ENCODE data around the gene C14orf132. TPM values are rescaled to one million over a fixed set of nuclear protein-coding genes. Genes with fewer than 3 reads are reported as not detected.

The C14orf132 gene
- total RNA-seq, 1 donor from 2014 or later: 9.5 TPM

DNA sequence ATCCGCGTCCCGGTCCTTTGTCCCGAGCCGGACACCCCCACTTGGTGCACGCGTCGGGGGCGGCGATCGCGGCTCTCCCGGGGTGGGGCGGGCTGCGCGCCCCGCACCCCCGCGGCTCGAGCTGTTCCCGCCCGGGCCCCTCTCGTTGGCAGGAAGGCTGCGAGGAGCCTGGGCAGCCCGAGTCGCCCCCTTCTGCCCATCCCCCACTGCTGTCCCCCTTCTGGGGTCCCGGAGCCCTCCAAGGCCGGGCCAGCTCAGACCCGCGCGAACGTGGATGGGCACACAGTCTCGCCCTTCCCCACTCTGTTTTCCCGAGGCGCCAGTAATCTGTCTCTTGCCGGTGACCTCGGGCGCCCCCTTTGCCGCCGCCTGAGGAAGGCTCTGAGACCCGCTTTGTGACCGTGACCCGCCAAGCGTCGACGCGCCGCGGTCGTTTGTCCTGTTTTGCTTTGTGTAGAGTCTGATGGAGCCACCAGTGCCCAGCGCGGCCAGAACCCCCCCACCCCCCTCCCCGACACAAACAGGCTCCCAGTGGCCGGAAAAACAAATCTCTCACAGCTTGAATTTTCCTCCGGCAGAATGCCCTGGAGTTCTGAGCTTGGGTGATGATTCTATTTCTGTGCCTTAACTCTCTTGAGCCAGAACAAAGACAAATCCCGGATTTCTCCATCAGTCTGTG is 610 bp downstream of the C14orf132 start:
- no peak for DNase-seq (ENCODE audit: low spot score)

DNA sequence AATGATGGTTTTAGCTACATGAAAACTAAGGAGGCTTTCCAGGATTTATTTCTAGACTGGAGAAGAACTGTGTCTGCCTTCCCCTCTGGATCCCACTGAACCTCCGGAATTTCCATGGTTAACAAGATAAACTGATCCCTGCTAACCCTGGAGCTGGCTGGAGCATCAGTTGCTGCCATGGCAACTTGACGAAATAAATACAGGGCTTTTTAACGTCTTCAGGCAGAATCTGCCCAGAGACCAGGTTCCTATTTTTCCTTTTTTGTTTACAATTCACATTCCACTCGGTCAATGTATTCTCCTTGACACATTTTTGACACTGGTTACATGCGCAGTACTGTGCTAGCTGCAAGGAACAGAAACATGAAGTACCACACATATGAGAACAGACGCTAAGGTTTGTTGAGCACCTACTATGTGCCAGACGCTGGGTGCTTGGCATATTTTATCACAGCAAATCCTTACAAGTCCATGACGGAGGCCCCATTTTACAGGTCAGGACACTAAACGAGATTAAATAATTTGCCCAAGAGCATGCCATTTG is 1.7 kb downstream of the C14orf132 start:
- no peak for DNase-seq (ENCODE audit: low spot score)

DNA sequence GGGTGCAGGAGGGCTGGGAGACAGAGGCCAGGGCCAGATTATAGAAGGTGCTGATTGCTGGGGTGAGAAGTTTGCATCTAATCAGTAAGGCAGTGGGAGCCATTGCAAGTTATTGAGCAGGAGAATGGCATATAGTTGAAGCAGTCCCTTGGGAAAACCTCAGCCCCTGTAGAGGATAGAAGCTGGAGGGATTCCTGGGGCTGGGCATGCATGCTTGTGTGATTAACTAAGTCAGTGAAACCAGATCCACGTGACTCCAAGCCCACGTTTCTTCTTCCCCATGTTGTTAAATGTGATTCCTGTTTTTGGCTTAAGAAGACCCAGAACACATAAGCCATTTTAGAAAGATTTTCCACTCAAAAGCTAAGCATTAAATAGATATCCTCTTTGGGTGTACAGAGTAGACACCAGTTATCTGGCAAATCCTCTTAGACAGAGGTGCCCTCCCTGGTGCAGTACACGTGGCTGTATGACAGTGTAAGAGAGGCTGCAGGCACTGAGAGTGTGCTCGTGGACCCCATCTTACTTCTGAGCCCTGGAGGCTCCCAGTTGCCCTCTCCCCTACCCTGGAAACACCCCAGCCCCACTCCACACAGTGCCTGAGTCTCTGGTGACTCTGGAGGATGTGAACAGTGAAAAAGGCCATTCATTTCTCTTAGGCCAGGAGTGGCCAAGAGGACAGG is 3.2 kb downstream of the C14orf132 start:
- no peak for DNase-seq (ENCODE audit: low spot score)

DNA sequence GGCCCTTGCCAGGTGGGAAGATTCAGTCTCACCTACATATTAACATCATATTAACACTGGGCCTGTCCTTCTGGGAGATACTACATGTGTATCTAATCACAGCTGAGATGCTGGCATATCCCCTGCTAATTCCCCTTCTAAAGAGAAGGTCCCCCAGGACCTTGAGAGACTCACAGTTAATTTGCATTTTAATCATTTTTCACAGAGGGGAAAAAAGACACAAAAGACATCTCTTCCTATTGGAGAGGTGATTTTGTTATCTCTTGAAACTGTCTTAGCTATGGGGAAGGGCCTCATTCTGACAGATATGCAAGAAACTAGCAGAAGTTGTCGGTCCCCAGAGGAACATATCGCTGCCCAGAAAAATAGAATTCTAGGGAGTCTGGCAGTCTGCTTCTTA is 7.5 kb downstream of the C14orf132 start:
- DNase-seq (ENCODE audit: low spot score): no peak

DNA sequence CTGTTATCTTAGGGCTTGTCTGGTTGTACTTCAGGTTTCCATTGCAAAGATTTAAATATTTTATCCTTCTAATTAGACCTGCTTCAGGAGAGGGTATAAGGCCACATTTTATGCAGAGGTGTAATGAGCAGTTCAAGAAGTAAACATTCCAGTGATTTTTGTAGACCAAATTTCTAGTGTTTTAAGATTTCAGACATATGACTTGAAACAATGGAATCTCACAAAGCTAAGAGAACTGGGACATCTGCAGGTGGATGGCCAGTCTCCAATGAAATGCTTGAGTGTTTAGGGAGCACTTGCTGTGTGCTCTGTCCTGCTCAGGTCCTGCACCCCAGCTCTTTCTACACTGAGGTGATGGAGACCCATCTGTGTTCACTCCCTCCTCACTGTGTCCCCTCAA is 7.9 kb downstream of the C14orf132 start:
- no peak for DNase-seq (ENCODE audit: low spot score)

DNA sequence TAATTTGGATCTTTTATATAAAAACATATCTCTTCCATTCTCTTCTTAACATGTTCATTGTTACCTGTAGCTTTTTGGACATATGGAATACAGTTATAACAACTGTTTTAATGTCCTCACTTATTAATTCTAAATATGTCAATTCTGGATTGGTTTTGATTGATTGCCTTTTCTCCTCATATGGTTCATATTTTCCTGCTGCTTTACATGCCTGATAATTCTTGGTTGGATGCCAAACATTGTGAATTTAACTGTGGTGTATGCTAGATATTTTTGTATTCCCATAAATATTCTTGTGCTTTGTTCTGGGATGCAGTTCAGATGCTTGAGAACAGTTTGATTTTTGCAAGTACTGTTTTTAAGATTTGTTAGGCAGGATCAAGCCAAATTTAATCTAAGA is 10.8 kb downstream of the C14orf132 start:
- no peak for DNase-seq (ENCODE audit: low spot score)

DNA sequence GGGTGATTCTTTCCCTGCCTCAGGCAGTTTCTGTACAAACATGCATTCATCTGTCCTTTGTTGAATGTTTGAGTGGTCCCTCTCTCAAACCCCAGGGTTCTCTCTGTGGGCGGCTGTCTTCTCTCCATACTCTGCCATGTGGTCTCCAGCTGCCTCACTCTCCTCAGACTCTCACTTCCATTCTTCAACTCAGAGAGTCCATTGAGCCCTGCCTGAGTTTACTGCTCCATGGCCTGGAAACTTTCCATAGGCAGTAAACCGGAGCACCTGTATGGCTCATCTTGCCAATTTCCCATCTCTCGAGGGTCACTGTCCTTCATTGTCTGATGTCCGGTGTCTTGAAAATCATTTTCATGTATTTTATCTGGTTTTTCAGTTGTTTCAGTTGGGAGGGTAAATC is 11.3 kb downstream of the C14orf132 start:
- DNase-seq (ENCODE audit: low spot score): no peak

DNA sequence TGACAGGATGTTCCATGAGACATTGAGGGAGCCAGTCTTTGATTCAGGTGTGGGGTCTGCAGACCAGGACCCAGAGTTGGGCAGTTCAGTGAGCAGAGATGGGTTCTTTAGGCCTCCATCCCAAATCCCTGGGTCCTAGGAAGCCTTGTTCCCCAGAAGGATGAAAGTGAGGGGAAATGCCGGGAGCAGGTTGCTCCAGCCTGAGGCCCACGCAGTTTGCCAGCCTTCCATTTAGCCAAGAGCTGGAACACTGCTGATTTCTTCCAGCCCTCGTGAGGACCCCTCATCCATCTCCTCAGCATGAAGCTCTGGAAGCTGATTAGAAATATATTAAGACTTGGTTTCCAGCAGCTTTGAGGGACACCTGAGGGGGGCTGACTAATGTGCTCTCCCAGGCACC is 12.1 kb downstream of the C14orf132 start:
- DNase-seq (ENCODE audit: low spot score): no peak

DNA sequence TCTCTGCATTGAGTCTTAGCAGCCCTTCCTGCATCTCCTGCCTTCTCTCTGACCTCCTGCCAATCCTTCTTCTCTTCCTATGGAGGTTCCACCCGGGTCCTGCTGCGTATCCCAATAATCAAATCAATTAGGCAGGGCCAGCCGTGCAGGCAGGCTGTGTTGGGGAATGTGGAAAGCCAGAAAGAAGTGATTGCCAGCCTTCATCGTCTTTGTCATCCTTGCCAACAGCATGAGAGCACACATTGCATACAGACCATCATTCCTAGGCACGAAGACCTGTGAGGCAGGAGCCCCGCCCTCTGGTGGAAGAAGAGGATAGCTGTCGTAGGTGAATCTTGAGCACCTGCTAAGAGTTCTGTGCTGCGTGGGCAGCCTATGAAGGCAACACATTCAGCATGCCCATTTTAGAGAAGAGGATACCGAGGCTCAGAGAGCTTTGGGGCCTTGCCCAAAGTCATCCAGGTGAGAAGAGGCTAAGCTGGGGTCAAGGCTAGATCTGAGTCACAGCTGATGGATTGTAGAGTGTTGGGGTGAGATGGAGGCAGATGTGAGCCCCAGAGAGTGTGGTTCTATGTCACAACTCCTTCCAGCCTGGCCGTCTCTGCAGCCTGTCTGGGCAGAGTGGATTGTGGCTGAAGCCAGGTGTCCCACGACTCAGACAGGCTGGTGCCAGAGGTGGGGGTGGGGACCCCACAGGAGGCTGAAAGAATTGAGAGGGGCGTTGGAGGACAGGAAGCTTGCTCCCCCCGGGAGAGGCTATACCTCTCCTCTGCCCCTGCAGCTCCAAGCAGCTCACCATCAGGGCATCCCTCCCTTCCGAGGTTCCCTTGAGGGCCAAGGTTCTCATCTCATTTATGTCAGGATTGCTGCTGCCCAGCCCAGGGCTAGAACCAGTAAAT is 12.7 kb downstream of the C14orf132 start:
- no peak for DNase-seq (ENCODE audit: low spot score)

DNA sequence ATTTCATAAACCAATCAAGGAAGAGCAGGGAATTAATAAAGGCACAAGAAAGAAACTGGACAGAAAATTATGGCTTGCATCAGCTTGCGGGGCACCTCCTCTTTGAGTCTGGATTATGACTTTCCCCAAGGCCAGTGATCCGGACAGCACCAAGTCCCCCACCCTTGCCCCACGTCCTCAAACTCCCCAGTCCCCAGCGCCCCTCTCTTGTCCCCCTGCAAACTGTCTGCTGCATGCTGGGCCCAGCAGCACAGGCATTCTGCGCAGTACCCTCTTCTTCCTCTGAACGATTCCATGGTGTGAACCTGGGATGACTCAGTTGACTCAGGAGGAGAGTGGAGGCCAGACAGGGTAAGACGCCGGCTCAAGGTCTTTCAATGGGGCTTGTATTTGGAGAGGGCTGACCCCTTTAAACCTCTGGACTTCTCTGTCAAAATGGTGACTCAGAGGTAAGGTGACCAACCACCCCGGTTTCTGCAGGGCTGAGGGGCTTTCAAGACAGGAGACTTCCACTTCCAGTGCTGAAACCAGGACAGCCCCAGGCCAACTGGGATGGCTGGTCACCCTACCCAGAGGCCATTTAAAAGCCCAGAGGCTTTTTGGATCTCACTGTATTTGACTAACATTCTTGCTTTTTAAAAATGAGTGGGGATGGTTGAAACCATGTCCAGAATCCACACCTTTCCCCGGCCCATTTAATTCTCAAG is 13.5 kb downstream of the C14orf132 start:
- no peak for DNase-seq (ENCODE audit: low spot score)

DNA sequence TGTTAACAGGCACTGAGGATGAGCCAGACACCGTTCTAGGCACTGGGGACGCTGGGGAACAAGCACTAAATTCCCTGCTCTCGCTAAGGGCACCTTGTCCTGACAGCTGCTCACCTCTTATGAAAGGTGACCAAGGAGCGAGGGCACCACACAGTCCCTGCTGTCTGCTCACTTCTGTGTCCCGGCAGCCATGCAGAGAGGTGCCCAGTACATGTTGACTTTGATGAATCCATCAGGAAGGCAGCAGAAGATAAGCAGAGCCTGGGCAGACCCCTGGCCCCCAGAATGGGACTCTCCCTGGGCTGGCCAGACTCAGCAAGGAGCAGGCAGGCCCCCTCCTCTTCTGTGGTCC is 14.1 kb downstream of the C14orf132 start:
- DNase-seq (ENCODE audit: low spot score): no peak

DNA sequence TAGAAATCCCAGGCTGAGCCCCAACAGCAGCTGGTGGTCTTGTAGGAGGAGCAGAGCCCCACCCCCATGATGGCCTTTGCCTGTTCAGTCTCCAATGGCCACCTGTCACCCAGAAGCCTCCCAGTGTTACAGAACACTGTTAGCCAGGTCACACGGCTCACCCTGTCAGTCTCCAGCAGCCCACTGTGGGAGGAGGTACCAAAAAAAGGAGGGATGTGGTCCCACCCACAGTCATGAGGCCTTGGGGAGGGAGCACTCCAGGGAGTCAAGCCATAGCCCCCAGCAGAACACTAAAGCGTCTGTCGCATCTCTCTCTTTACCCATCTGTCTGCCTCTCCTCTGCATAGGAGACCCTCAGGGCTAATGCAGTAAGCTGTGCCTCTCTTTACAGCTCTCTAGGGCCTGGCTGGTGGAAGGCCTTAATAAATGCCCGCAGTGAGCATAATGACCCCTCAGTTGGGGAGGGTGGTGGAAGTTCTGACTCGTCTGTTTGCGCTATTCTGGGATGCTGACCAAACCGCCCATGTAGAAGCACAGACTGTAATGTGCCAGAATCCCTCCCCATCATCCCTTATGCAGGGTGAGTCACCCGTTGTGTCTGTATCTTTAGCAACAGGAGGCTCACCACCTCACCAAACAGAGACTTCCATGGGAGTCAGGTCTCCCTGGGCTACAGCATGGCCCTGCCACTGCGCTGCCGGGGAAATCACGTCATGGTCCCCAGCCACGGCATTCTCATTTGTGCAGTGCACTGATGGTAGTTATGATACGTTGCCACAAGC is 14.6 kb downstream of the C14orf132 start:
- DNase-seq (ENCODE audit: low spot score): peak; percentile 55

DNA sequence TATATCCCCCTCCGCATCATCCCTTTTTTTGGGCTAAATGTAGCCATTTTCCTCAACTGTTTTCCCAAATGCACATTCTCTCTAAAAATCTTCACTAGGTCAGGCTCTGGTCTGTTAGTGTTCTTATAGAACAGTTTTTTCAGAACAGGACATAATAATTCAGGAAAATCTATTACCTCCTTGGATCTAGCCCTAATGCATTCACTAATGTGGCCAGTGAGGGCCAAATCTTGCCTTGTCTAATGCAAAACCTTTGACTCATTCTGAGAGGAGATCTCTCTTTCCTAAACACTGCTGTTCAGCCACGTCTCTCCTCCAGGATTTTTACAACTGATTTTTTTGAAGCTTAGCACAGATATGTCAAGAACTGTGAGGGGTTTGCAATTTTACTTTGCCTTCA is 15.5 kb downstream of the C14orf132 start:
- DNase-seq (ENCODE audit: low spot score): no peak

DNA sequence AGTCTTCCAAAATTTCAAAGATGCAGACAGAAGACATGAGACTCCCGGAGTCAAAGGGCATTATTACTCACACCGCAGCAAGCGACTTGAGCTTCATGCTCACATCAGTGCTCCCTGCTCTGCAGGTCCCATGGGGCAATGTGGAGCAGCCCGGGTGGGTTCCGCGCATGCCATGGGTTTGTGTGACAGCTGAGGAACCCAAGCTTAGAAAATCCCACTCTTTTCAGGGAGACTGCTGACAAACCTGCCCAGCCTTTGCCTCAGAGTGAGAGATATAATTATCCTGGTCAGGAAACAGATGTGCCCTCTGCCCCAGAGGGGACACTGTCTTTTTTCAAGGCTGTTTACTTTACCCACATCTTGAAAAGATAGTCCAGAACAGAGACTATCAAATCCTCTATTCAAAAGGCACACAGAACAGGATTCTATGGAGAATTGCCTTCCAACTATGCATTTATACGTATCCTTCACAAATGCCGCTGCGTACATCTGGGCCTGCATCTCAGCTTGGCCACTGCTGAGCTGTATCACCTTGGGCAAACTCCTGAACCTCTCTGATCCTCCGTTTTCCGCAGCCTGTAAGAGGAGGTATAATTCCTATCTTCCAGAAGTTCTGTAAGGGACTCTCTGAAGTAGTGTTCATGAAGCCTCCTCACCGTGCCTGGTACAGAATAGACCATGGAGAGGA is 16.0 kb downstream of the C14orf132 start:
- no peak for DNase-seq (ENCODE audit: low spot score)

DNA sequence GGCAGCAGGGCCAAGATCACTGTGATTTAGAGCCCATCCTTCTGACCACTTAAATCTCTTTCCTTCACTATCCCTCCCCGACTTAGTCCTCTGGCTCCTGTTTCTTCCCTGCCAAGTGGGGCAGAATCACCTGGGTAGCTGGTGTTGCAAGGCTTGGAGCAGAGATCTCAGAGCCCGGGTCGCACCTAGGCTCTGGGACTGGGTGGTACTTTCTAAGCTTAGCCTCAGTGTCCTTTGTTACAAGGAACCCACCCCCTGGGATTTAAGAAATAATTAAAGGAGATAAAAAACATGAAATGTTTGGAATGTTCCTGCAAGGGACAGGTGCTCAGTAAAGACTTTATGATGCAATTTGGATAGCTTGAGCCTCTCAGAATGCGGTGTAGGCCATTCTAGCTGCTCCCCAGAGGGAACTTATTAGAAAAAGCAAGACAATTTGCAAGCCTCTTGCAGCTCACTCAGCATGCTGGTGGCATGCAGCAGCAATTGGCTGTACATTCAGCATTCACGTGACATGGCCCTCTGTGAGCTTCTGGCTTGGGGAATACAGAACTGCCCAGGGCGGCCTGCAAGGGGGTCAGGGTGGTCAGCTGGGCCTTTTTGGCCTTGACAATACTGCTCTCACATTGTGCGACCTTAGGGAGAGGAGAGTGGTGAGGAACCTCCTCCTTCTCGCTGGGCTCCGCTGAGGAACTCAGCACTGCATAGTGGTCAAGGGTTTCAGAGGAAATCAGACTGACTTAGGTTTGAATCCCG is 16.8 kb downstream of the C14orf132 start:
- DNase-seq (ENCODE audit: low spot score): no peak

DNA sequence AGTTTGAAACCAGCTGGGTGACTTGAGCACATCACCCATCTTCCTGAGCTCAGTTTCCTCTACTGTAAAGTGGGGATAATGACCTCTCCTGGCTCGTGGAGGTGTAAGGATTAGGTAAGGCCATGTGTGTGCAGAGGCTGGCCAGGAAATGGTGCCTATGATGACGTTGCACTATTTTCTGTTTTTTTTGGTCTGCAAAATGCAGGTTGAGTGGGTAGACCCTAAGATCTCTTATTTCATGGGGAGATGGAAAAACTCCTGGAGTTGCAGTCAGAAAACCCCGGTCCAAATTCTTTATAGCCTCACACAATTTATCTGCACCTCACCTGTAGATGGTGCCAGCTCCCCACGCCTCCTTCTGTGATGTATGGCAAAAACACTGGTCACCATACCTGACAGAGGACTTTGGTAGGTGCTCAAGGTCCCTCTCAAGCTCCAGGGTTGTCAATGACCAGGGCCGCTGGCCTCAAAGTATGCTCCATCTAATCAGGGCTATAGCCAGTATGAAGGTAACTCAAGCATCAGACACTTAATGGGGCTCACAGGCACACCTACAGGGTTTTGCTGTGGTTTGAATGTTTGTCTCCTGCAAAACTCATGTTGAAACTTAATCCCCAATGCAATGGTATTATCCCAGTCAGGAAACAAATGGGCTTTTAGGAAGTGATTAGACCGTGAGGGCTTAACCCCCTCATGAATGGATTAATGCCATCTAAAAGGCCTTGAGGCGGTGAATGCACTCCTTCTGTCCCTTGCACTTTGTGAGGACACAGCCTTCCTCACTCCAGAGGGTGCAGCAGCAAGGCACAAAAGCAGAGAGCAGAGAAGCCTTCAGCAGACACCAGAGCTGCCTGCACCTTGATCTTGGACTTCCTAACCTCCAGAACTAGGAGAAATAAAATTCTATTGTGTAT is 17.6 kb downstream of the C14orf132 start:
- no peak for DNase-seq (ENCODE audit: low spot score)

DNA sequence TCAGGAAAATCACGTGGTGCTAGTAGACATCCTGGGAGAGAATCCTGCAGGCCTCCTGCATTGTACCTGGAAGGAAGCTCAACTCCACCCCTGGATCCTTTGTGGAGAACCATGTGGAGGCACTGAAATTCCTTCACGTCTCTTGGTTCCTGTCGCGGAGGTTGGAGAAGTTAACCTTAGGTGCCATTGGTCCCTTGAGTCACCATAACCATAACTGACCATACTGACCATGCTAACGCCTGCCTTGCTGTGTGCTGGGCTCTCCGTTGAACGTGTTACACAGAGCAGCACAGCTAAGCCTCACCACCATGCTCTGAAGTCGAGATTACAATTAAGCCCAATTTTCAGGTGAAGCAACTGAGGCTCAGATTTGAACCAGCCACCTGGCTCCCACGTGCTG is 18.6 kb downstream of the C14orf132 start:
- no peak for DNase-seq (ENCODE audit: low spot score)

DNA sequence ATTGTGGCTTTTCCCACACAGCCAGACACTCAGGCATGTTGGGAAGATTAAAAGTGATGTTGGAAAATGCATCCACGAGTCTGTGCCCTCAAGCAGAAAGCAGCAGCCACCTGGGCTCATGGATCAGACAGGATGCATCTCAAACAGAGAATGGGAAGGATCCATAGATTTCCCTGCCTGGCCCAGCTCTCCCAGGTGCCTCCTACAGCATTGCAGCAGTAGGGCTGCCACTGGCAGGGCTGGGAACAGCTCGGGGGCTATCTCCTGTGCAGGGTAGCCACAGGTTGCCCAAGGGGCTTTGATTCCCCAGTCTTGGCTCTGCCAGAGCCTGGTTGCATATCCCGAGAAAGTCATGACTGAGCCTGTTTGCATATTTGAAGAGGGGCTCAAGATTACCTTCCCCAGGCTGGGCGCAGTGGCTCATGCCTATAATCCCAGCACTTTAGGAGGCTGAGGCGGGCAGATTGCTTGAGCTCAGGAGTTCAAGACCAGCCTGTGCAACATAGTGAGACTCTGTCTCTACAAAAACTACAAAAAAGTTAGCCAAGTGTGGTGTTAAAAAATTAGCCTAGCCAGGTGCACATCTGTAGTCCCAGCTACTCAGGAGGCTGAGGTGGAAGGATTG is 19.5 kb downstream of the C14orf132 start:
- no peak for DNase-seq (ENCODE audit: low spot score)
